Measurements from ENCODE around the gene NPY.
A peak's percentile ranks its signal among the peaks of the same experiment; 100 is the strongest.
"Not testable (repeated sequence)": the region's sequence is repeated elsewhere in the genome, so short reads cannot be mapped to it uniquely, and the experiment has no call there.

NPY gene

DNA sequence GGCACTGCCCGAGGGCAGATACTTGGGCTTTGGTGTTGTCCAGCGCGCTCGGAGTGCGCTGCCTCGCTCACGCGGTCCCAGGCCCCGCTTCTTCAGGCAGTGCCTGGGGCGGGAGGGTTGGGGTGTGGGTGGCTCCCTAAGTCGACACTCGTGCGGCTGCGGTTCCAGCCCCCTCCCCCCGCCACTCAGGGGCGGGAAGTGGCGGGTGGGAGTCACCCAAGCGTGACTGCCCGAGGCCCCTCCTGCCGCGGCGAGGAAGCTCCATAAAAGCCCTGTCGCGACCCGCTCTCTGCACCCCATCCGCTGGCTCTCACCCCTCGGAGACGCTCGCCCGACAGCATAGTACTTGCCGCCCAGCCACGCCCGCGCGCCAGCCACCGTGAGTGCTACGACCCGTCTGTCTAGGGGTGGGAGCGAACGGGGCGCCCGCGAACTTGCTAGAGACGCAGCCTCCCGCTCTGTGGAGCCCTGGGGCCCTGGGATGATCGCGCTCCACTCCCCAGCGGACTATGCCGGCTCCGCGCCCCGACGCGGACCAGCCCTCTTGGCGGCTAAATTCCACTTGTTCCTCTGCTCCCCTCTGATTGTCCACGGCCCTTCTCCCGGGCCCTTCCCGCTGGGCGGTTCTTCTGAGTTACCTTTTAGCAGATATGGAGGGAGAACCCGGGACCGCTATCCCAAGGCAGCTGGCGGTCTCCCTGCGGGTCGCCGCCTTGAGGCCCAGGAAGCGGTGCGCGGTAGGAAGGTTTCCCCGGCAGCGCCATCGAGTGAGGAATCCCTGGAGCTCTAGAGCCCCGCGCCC is at the start of gene NPY:
Gene NPY, plus strand, starts transcription at position 294 of the 802 bp plus-strand sequence. CDS start 1,051 bp downstream, outside the sequence.
- DNase-seq: no peak

DNA sequence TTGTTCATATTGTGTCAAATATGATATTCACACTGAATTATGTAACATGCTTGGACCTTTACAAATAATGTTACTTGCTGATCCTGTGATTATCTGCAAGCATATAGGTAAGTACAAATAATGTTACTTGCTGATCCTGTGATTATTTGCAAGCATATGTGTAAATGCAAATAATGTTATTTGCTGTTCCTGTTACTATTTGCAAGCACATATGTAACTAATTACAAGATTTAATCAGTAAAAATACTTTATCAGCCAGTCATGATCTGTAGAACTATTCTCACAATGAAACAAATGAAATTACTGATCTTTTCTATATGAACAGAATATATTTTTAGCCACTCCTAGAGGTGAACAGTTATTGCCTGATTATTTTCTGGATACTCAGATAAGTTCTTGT is 44.7 kb upstream of the NPY start:
- no peak for DNase-seq

DNA sequence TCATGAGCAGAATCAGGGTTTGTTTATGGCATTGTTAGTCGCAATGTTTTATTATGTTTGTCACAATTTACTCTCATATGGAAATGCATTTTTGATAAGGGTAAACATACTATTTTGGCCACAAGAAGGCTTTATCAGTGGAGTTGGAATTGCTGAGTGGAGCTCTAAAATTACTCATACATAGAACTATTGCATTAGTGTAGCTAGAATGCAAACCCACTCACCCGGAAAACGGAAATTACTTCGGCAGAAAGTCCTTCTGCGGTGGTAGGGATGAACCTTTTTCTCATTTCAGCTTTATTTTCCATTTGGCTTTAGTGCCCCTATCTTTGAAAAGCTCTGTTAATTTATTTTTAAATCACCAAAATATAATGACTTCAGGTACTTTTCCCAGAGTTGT is 42.8 kb upstream of the NPY start:
- no peak for DNase-seq

GRCh38 chr7:24244554-24244953 is 39.4 kb upstream of the NPY start:
- DNase-seq: no peak

GRCh38 chr7:24245362-24245761 is 38.6 kb upstream of the NPY start:
- no peak for DNase-seq

DNA sequence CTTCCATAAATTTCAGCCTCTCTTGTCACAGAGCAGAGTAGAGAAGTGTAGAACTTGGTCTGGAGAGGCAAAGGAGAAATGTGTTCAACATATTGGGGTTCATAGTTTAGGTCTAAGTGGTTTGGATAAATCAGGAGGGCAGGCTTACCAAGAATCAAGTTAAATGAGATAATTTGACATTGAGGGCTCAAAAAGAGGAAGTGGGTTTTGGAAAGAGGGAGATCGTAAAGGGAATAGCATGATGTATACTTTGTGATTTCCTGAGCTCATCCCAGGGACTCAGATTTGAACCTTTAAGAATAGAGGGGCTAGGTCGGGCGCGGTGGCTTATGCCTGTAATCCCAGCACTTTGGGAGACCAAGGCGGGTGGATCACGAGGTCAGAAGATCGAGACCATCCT is 34.7 kb upstream of the NPY start:
- DNase-seq: no peak

DNA sequence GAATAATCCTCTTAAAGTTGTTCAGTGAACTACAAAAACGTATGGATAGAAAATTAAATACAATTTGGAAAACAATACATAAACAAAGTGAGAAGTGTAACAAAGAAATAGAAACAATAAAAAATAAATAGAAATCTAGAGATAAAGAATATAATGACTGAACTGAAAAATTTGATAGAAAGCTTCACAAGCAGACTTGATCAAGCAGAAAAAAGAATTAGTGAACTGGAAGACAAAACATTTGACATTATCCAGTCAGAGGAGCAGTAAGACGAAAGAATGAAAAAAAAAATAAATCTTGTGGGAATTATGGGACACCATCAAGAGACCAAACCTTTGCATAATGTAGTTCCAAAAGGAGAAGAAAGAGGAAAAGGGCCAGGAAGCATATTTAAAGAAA is 32.4 kb upstream of the NPY start:
- no peak for DNase-seq

GRCh38 chr7:24255139-24255538 is 28.9 kb upstream of the NPY start:
- no peak for DNase-seq

- DNase-seq: not testable (repeated sequence)
Observed at GRCh38 chr7:24258324-24258723, 25.7 kb upstream of the NPY start.

GRCh38 chr7:24271938-24272337 is 12.1 kb upstream of the NPY start:
- no peak for DNase-seq

GRCh38 chr7:24279512-24279911 is 4.5 kb upstream of the NPY start:
- no peak for DNase-seq

GRCh38 chr7:24283554-24283896 is 465 bp upstream of the NPY start:
- DNase-seq: no peak

DNA sequence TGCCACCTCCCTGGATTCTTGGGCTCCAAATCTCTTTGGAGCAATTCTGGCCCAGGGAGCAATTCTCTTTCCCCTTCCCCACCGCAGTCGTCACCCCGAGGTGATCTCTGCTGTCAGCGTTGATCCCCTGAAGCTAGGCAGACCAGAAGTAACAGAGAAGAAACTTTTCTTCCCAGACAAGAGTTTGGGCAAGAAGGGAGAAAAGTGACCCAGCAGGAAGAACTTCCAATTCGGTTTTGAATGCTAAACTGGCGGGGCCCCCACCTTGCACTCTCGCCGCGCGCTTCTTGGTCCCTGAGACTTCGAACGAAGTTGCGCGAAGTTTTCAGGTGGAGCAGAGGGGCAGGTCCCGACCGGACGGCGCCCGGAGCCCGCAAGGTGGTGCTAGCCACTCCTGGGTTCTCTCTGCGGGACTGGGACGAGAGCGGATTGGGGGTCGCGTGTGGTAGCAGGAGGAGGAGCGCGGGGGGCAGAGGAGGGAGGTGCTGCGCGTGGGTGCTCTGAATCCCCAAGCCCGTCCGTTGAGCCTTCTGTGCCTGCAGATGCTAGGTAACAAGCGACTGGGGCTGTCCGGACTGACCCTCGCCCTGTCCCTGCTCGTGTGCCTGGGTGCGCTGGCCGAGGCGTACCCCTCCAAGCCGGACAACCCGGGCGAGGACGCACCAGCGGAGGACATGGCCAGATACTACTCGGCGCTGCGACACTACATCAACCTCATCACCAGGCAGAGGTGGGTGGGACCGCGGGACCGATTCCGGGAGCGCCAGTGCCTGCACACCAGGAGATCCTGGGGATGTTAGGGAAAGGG is 913 bp downstream of the NPY start:
- DNase-seq: no peak

GRCh38 chr7:24290004-24290641 is 6.1 kb downstream of the NPY start:
- peak; percentile 42 for DNase-seq

GRCh38 chr7:24291271-24291670 is 7.3 kb downstream of the NPY start:
- DNase-seq: no peak

DNA sequence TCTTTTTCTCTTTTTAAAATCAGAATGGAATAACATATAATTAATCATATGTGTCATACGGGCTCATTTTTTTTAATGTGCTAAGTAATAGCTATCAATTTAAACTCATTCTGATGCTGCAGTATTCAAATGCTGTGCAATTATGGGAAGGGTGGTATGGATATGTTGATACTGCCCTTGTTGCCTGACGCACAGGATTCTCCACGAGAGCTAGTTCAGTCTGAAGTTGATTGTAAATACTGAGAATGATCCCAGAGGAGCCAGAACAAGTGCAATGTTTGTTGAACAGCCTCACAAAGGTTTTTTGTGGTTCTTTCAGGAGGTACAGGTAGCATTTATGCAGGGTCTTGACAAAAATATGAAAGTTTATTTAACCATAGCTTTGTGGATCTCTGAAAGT is 13.4 kb downstream of the NPY start:
- DNase-seq: no peak

GRCh38 chr7:24298696-24299095 is 14.7 kb downstream of the NPY start:
- DNase-seq: no peak

GRCh38 chr7:24299192-24299591 is 15.2 kb downstream of the NPY start:
- DNase-seq: no peak

DNA sequence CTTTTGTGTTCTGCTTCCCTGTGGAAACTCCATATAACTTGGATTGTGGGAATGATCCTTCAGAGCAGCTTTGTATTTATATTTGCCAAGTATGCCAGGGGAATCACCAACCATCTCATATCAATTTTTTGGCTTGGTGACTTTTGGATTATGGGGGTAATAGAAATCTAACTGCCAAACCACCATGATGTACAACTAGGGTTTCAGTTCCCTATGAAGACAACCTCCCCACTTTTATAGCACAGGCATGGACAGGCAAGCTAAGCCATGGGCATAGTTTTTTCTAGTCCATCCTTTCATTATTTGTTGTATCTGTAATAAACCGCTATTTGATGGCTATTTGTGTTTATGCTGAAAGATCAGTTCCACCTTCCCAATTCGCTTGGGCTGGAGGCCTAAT is 17.7 kb downstream of the NPY start:
- no peak for DNase-seq

GRCh38 chr7:24304494-24305095 is 20.6 kb downstream of the NPY start:
- no peak for DNase-seq

- DNase-seq: no peak
Observed at GRCh38 chr7:24307326-24307725, 23.3 kb downstream of the NPY start.

DNA sequence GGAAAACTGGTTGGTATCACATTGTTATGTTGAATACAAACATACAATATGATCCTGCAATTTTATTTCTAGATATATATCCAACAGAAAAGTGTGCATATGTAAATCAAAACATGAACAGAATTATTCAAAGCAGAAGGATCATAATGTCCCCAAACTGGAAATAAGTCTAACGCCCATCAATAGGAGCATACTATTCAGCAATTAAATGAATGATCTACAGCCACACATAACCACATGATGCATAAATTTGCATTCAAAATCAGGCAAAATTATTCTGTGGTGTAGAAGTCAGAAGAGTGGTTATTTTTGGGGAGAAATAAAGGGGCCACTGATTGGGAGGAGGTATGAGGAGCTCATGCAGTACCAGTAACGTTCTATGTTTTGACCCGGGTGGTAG is 28.6 kb downstream of the NPY start:
- DNase-seq: no peak

DNA sequence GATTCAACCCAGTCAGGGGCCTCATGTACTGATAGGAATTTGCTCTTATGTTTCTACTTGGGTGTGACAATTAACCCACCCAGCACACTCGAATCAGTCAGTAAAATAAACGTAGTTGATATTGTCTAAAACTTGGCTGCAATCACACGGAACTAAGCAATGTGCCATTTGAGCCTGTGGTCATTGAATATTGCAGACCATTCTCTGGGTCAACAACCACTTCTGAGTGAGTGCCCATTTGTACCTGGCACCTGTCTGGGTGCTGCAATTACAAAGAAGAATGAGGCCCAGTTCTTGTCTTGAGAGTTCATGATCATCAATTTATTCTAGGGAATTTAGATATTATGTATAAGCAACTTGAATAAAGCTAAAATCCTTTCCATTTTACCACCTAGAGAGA is 29.8 kb downstream of the NPY start:
- no peak for DNase-seq

DNA sequence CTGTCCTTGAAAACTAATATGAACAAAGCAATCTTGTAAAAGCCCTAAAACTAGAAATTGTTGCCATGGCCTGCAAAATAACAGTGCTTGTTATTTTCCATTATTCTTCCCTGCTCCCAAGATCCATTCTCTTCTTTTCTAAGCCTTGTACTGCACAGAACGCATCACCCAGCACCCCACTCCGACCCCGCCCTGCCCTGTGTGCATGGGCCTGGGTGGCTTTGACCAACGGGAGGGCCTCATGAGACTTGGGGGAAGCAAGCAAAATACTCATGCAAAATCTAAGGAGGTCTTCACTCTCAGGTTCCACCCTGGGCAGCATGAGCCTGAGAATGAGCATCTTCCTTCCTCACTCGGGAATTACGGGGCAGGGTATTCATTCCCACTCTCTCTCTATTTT is 32.4 kb downstream of the NPY start:
- no peak for DNase-seq

All from midbrain (tissue), 1 donor.